ENCODE results near the gene PRELID1.

DNA sequence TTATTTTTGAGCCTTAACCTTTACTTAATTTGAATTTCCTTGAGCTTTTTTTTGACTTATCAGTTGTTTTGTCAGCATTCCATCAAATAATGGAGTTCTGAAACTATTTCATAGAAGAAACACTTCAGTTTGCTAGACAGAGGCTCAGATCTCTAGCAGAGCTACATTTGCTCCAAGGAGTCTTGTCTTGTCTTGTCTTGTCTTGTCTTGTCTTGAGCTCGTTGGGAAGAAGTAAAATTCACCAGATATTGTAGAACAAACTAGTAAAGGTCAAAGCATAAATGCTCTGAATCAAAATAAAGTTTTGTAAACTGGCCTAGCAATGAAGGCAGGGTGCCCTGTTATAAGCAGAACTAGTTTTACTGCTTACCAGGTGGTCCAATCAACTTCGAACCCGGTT, 33.6 kb upstream of the PRELID1 start:
- no peak for TF ChIP-seq CTCF (IDR thresholded peaks at IDR 0.05)
- TF ChIP-seq POLR2A (IDR thresholded peaks at IDR 0.05): no peak
